ENCODE measurements around the gene ZCCHC8. TPM values are rescaled to one million over a fixed set of nuclear protein-coding genes. Genes with fewer than 3 reads are reported as not detected.
"Not testable (repeated sequence)": the region's sequence is repeated elsewhere in the genome, so short reads cannot be mapped to it uniquely, and the experiment has no call there.

The ZCCHC8 gene
- total RNA-seq, 1 donor, result 22.8 TPM

DNA sequence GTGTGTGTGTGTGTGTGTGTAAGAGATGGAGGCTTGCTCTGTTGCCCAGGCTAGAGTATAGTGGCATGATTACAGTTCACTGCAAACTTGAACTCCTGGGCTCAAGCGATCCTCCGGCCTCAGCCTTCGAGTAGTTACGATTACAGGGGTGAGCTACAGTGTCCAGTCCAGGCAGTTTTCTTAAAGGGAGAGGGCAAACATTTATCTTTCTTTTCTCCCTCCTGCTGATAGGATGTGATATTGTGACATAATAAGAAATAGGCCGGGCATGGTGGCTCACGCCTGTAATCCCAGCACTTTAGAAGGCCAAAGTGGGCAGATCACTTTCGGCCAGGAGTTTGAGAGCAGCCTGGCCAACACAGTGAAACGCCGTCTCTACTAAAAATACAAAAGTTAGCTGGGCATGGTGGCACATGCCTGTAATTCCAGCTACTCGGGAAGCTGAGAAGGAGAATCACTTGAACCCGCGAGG is 46.4 kb downstream of the ZCCHC8 start:
- Histone ChIP-seq H3K36me3 (ENCODE audit: insufficient read depth, low read length) (no peaks in the 10 kb centered on the region), H3K4me1 (ENCODE audit: insufficient read depth, low read length) (peaks cover 3% of the 10 kb centered on the region), H2AFZ (ENCODE audit: low read length) (peak overlapping the region; percentile 72), H3K27me3 (ENCODE audit: insufficient read depth, low read length) (no peaks in the 10 kb centered on the region), H4K20me1 (ENCODE audit: insufficient read depth, low read length) (no peaks in the 10 kb centered on the region), H3K4me2 (ENCODE audit: insufficient read depth, low read length) (no peak overlapping the region), H3K27ac (ENCODE audit: low read depth, low read length) (no peak overlapping the region), H3K4me3 (ENCODE audit: insufficient read depth, low read length) (no peak overlapping the region), H3K79me2 (ENCODE audit: insufficient read depth, low read length) (no peaks in the 10 kb centered on the region), H3K9me3 (ENCODE audit: low read depth, low read length) (no peaks in the 10 kb centered on the region)
- TF ChIP-seq, protein P1, sequence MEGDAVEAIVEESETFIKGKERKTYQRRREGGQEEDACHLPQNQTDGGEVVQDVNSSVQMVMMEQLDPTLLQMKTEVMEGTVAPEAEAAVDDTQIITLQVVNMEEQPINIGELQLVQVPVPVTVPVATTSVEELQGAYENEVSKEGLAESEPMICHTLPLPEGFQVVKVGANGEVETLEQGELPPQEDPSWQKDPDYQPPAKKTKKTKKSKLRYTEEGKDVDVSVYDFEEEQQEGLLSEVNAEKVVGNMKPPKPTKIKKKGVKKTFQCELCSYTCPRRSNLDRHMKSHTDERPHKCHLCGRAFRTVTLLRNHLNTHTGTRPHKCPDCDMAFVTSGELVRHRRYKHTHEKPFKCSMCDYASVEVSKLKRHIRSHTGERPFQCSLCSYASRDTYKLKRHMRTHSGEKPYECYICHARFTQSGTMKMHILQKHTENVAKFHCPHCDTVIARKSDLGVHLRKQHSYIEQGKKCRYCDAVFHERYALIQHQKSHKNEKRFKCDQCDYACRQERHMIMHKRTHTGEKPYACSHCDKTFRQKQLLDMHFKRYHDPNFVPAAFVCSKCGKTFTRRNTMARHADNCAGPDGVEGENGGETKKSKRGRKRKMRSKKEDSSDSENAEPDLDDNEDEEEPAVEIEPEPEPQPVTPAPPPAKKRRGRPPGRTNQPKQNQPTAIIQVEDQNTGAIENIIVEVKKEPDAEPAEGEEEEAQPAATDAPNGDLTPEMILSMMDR (IDR thresholded peaks at IDR 0.05; ENCODE audit: extremely low read depth, low read depth, low read length), result no peak
- DNase-seq (ENCODE audit: insufficient read length, low spot score, missing footprints), result no peak

DNA sequence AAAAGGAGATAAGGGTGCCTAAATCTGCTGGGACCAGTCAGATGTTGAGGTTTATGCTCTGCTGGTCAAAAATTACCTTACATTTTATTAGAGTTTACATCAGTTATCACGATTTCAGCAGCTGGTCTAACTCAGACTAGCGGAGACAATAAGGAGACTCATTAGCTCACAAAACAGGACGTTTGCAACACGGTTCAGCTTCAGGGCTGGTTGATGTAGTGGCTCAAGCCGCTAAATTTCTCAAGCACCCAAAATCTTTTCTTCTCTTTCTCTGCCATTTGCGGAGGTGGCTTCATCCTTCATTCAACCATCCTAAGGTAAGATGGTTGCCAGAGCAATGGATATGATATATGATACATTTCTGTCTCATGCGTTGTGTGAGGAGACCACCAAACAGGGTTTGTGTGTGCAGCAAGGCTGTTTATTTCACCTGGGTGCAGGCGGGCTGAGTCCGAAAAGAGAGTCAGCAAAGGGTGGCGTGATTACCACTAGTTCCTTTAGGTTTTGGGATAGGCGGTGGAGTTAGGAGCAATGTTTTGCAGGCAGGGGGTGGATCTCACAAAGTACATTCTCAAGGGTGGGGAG is 47.9 kb downstream of the ZCCHC8 start:
- no peak overlapping the region for H3K27ac ChIP-seq (ENCODE audit: low read depth, low read length)
- no peak overlapping the region for H3K4me3 ChIP-seq (ENCODE audit: insufficient read depth, low read length)
- H2AFZ ChIP-seq (ENCODE audit: low read length), result no peak overlapping the region
- no peaks in the 10 kb centered on the region for H3K36me3 ChIP-seq (ENCODE audit: insufficient read depth, low read length)
- TF ChIP-seq, protein P1 (IDR thresholded peaks at IDR 0.05; ENCODE audit: extremely low read depth, low read depth, low read length), result no peak
- H3K79me2 ChIP-seq (ENCODE audit: insufficient read depth, low read length), result no peaks in the 10 kb centered on the region
- H3K9me3 ChIP-seq (ENCODE audit: low read depth, low read length), result no peaks in the 10 kb centered on the region
- no peaks in the 10 kb centered on the region for H4K20me1 ChIP-seq (ENCODE audit: insufficient read depth, low read length)
- H3K27me3 ChIP-seq (ENCODE audit: insufficient read depth, low read length), result no peaks in the 10 kb centered on the region
- H3K4me1 ChIP-seq (ENCODE audit: insufficient read depth, low read length), result peaks cover 3% of the 10 kb centered on the region
- no peak overlapping the region for H3K4me2 ChIP-seq (ENCODE audit: insufficient read depth, low read length)
- no peak for DNase-seq (ENCODE audit: insufficient read length, low spot score, missing footprints)

- TF ChIP-seq, protein P1 (IDR thresholded peaks at IDR 0.05; ENCODE audit: extremely low read depth, low read depth, low read length), result no peak
- H3K4me3 ChIP-seq (ENCODE audit: insufficient read depth, low read length), result no peak overlapping the region
These were observed 51.4 kb downstream of the ZCCHC8 start for GRCh38 chr12:122449317-122449716.

DNA sequence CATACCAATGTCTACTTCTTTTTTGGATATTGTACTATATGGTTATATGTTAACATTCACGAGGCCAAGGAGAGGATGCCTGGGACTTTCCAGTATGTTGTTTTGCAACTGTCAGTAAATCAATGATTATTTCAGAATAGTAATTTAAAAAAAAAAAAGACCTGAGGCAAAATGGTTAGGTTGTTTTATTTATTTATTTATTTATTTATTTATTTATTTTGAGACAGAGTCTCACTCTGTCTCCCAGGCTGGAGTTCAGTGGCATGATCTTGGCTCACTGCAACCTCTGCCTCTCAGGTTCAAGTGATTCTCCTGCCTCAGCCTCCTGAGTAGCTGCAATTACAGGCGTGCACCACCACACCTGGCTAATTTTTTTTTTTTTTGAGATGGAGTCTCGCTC is 52.9 kb downstream of the ZCCHC8 start:
- not testable (repeated sequence) for H3K27me3 ChIP-seq (ENCODE audit: insufficient read depth, low read length); DNase-seq (ENCODE audit: insufficient read length, low spot score, missing footprints); H3K36me3 ChIP-seq (ENCODE audit: insufficient read depth, low read length); H3K4me1 ChIP-seq (ENCODE audit: insufficient read depth, low read length); H3K79me2 ChIP-seq (ENCODE audit: insufficient read depth, low read length); H3K4me3 ChIP-seq (ENCODE audit: insufficient read depth, low read length); H4K20me1 ChIP-seq (ENCODE audit: insufficient read depth, low read length); H3K4me2 ChIP-seq (ENCODE audit: insufficient read depth, low read length); H3K9me3 ChIP-seq (ENCODE audit: low read depth, low read length)
- H3K27ac ChIP-seq (ENCODE audit: low read depth, low read length), result peak overlapping the region; percentile 39
- peak overlapping the region; percentile 15 for H2AFZ ChIP-seq (ENCODE audit: low read length)

More at GRCh38 chr12:122449317-122449716, 51.4 kb downstream of the ZCCHC8 start:
- H4K20me1 ChIP-seq (ENCODE audit: insufficient read depth, low read length), result no peaks in the 10 kb centered on the region
- H3K27me3 ChIP-seq (ENCODE audit: insufficient read depth, low read length), result no peaks in the 10 kb centered on the region
- H3K27ac ChIP-seq (ENCODE audit: low read depth, low read length), result no peak overlapping the region
- H2AFZ ChIP-seq (ENCODE audit: low read length), result no peak overlapping the region
- H3K4me1 ChIP-seq (ENCODE audit: insufficient read depth, low read length), result peaks cover 8% of the 10 kb centered on the region
- no peaks in the 10 kb centered on the region for H3K36me3 ChIP-seq (ENCODE audit: insufficient read depth, low read length)
- H3K4me2 ChIP-seq (ENCODE audit: insufficient read depth, low read length), result no peak overlapping the region
- H3K79me2 ChIP-seq (ENCODE audit: insufficient read depth, low read length), result no peaks in the 10 kb centered on the region
- no peaks in the 10 kb centered on the region for H3K9me3 ChIP-seq (ENCODE audit: low read depth, low read length)
- peak; percentile 37 for DNase-seq (ENCODE audit: insufficient read length, low spot score, missing footprints)

DNA sequence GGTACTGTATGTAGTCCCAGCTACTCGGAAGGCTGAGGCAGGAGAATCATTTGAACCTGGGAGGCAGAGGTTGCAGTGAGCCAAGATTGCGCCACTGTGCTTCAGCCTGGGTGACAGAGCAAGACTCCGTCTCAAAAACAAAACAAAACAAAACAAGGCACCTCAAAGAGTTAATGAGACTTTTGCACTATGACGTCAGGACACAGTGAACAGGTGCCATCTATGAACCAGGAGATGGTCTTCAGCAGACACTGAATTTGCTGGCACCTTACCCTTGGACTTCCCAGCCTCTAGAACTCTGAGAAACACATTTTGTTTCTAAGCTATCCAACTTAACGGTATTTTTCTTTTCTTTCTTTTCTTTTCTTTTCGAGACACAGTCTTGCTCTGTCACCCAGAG is 54.3 kb downstream of the ZCCHC8 start:
- H3K27ac ChIP-seq (ENCODE audit: low read depth, low read length), result peak overlapping the region; percentile 2

GRCh38 chr12:122444071-122444470 is 56.7 kb downstream of the ZCCHC8 start:
- H3K79me2 ChIP-seq (ENCODE audit: insufficient read depth, low read length); DNase-seq (ENCODE audit: insufficient read length, low spot score, missing footprints); H3K4me3 ChIP-seq (ENCODE audit: insufficient read depth, low read length); H3K27ac ChIP-seq (ENCODE audit: low read depth, low read length); H3K9me3 ChIP-seq (ENCODE audit: low read depth, low read length); H3K4me2 ChIP-seq (ENCODE audit: insufficient read depth, low read length); H3K36me3 ChIP-seq (ENCODE audit: insufficient read depth, low read length); H2AFZ ChIP-seq (ENCODE audit: low read length); H3K4me1 ChIP-seq (ENCODE audit: insufficient read depth, low read length); H3K27me3 ChIP-seq (ENCODE audit: insufficient read depth, low read length); H4K20me1 ChIP-seq (ENCODE audit: insufficient read depth, low read length): not testable (repeated sequence)

More for the DNA sequence above, 54.3 kb downstream of the ZCCHC8 start:
- not testable (repeated sequence) for H3K79me2 ChIP-seq (ENCODE audit: insufficient read depth, low read length); H3K4me3 ChIP-seq (ENCODE audit: insufficient read depth, low read length); H3K36me3 ChIP-seq (ENCODE audit: insufficient read depth, low read length); H3K9me3 ChIP-seq (ENCODE audit: low read depth, low read length); H2AFZ ChIP-seq (ENCODE audit: low read length); H3K4me1 ChIP-seq (ENCODE audit: insufficient read depth, low read length); H3K4me2 ChIP-seq (ENCODE audit: insufficient read depth, low read length); H4K20me1 ChIP-seq (ENCODE audit: insufficient read depth, low read length); DNase-seq (ENCODE audit: insufficient read length, low spot score, missing footprints); H3K27me3 ChIP-seq (ENCODE audit: insufficient read depth, low read length)

- H3K79me2 ChIP-seq (ENCODE audit: insufficient read depth, low read length); DNase-seq (ENCODE audit: insufficient read length, low spot score, missing footprints); H3K27me3 ChIP-seq (ENCODE audit: insufficient read depth, low read length): not testable (repeated sequence)
These were observed 61.9 kb downstream of the ZCCHC8 start for GRCh38 chr12:122438822-122439221.

More at GRCh38 chr12:122438822-122439221, 61.9 kb downstream of the ZCCHC8 start:
- not testable (repeated sequence) for H3K4me2 ChIP-seq (ENCODE audit: insufficient read depth, low read length); H3K9me3 ChIP-seq (ENCODE audit: low read depth, low read length); H3K27ac ChIP-seq (ENCODE audit: low read depth, low read length); H3K36me3 ChIP-seq (ENCODE audit: insufficient read depth, low read length); H2AFZ ChIP-seq (ENCODE audit: low read length); H3K4me3 ChIP-seq (ENCODE audit: insufficient read depth, low read length); H4K20me1 ChIP-seq (ENCODE audit: insufficient read depth, low read length); H3K4me1 ChIP-seq (ENCODE audit: insufficient read depth, low read length)

Data from osteoblast (primary cell).